H9 (cell line): ENCODE results near the gene NOS1AP. TPM values are rescaled to one million over a fixed set of nuclear protein-coding genes. Genes with fewer than 3 reads are reported as not detected.

Experiments used
- DNase-seq: peaks from one replicate; pipeline ENCODE4 v3.0.0-alpha.2; 2017
- H2AFZ ChIP-seq: one replicate; pipeline ENCODE4 v1.6.1; 2013; ENCODE audit warnings: mild to moderate bottlenecking, low read length, control low read depth, moderate library complexity
- H2AK5ac ChIP-seq: 2 replicates; pipeline ENCODE4 v1.6.1; 2013; ENCODE audit warnings: low read length, control low read depth, mixed read lengths; ENCODE audit not compliant: insufficient read length
- H2BK120ac ChIP-seq: one replicate; pipeline ENCODE4 v1.6.1; 2013; ENCODE audit warnings: low read depth, mild to moderate bottlenecking, low read length, control low read depth, inconsistent platforms; ENCODE audit not compliant: poor library complexity, severe bottlenecking
- H2BK12ac ChIP-seq: 2 replicates; pipeline ENCODE4 v1.6.1; 2013; ENCODE audit warnings: low read length, control low read depth, mixed read lengths, low read depth; ENCODE audit not compliant: insufficient read length
- H2BK15ac ChIP-seq: 2 replicates; pipeline ENCODE4 v1.6.1; 2013; ENCODE audit warnings: low read depth, low read length, control low read depth
- H2BK20ac ChIP-seq: one replicate; pipeline ENCODE4 v1.6.1; 2013; ENCODE audit warnings: low read depth, mild to moderate bottlenecking, low read length, control low read depth, inconsistent platforms; ENCODE audit not compliant: poor library complexity, severe bottlenecking
- H2BK5ac ChIP-seq: 2 replicates; pipeline ENCODE4 v1.6.1; 2013; ENCODE audit warnings: low read length, control low read depth, mixed read lengths; ENCODE audit not compliant: insufficient read length
- H3K14ac ChIP-seq: 2 replicates; pipeline ENCODE4 v1.6.1; 2013; ENCODE audit warnings: low read length, control low read depth; ENCODE audit not compliant: insufficient read depth
- H3K18ac ChIP-seq: 2 replicates; pipeline ENCODE4 v1.6.1; 2013; ENCODE audit warnings: low read depth, mild to moderate bottlenecking, mixed read lengths, low read length, control low read depth; ENCODE audit not compliant: insufficient read length
- H3K23ac ChIP-seq: 2 replicates; pipeline ENCODE4 v1.6.1; 2013; ENCODE audit warnings: low read length, control low read depth, mixed read lengths, low read depth; ENCODE audit not compliant: insufficient read length
- H3K23me2 ChIP-seq: 2 replicates; pipeline ENCODE4 v1.6.1; 2013; ENCODE audit warnings: low read depth, mild to moderate bottlenecking, mixed read lengths, low read length, control low read depth; ENCODE audit not compliant: insufficient read length, poor library complexity, severe bottlenecking
- H3K27ac ChIP-seq: 2 replicates; pipeline ENCODE4 v1.5.1; 2013; ENCODE audit warnings: low read length, control low read depth, mixed read lengths, low read depth; ENCODE audit not compliant: insufficient read length
- H3K27me3 ChIP-seq: 2 replicates; pipeline ENCODE4 v1.6.1; 2013; ENCODE audit warnings: low read length, control low read depth, inconsistent platforms; ENCODE audit not compliant: insufficient read depth
- H3K4ac ChIP-seq: 2 replicates; pipeline ENCODE4 v1.6.1; 2013; ENCODE audit warnings: low read depth, mild to moderate bottlenecking, control low read depth, inconsistent platforms, low read length, moderate library complexity
- H3K4me1 ChIP-seq: 2 replicates; pipeline ENCODE4 v1.6.1; 2013; ENCODE audit warnings: low read length, control low read depth, inconsistent platforms; ENCODE audit not compliant: insufficient read depth
- H3K4me2 ChIP-seq: 2 replicates; pipeline ENCODE4 v1.6.1; 2013; ENCODE audit warnings: low read length, control low read depth, mixed read lengths; ENCODE audit not compliant: insufficient read length, insufficient read depth
- H3K56ac ChIP-seq: 2 replicates; pipeline ENCODE4 v1.6.1; 2013; ENCODE audit warnings: low read depth, mild to moderate bottlenecking, mixed read lengths, low read length, control low read depth; ENCODE audit not compliant: insufficient read length
- H3K79me1 ChIP-seq: 2 replicates; pipeline ENCODE4 v1.6.1; 2013; ENCODE audit warnings: low read depth, mild to moderate bottlenecking, moderate library complexity, low read length, control low read depth, inconsistent platforms; ENCODE audit not compliant: insufficient read depth, poor library complexity, severe bottlenecking
- H3K79me2 ChIP-seq: 2 replicates; pipeline ENCODE4 v1.6.1; 2013; ENCODE audit warnings: low read length, control low read depth, inconsistent platforms; ENCODE audit not compliant: insufficient read depth
- H3K9ac ChIP-seq: 2 replicates; pipeline ENCODE4 v1.6.1; 2013; ENCODE audit warnings: low read length, control low read depth, mixed read lengths; ENCODE audit not compliant: insufficient read length; ENCODE audit errors: extremely low read depth
- H3K9me3 ChIP-seq: one replicate; pipeline ENCODE4 v1.6.1; 2013; ENCODE audit warnings: low read depth, low read length, inconsistent platforms; ENCODE audit not compliant: control insufficient read depth
- H3T11ph ChIP-seq: one replicate; pipeline ENCODE4 v1.6.1; 2013; ENCODE audit warnings: mild to moderate bottlenecking, low read length, control low read depth, inconsistent platforms
- H4K20me1 ChIP-seq: one replicate; pipeline ENCODE4 v1.6.1; 2013; ENCODE audit not compliant: control insufficient read depth, insufficient read length, insufficient read depth
- H4K5ac ChIP-seq: 2 replicates; pipeline ENCODE4 v1.6.1; 2013; ENCODE audit warnings: low read depth, mild to moderate bottlenecking, mixed read lengths, low read length, control low read depth; ENCODE audit not compliant: insufficient read length
- H4K8ac ChIP-seq: replicated peaks from 2 replicates; pipeline ENCODE4 v1.6.1; 2013; ENCODE audit warnings: low read length, control low read depth, mixed read lengths, low read depth; ENCODE audit not compliant: insufficient read length
- H4K91ac ChIP-seq: 2 replicates; pipeline ENCODE4 v1.6.1; 2013; ENCODE audit warnings: low read depth, mild to moderate bottlenecking, moderate library complexity, mixed read lengths, low read length, control low read depth; ENCODE audit not compliant: insufficient read length
- H3K27ac Mint-ChIP-seq, 3 experiments: 2 replicates in 2 of 3; 3 replicates in 1 of 3; pipeline ENCODE4 v1.8.0; 2020 to 2021; ENCODE audit warnings: mixed read lengths in 3 of 3, mild to moderate bottlenecking in 1 of 3, moderate library complexity in 1 of 3
- H3K27me3 Mint-ChIP-seq: 2 replicates; pipeline ENCODE4 v1.8.0; 2021; ENCODE audit warnings: low read depth, mild to moderate bottlenecking, moderate library complexity, mixed read lengths
- H3K36me3 Mint-ChIP-seq, 3 experiments: 2 replicates in 2 of 3; 3 replicates in 1 of 3; pipeline ENCODE4 v1.8.0; 2020 to 2021; ENCODE audit warnings: low read depth in 3 of 3, mixed read lengths in 3 of 3; ENCODE audit not compliant: insufficient read depth in 1 of 3
- H3K4me1 Mint-ChIP-seq, 2 experiments: 2 replicates each; pipeline ENCODE4 v1.8.0; 2020; ENCODE audit warnings: mixed read lengths in 2 of 2
- H3K4me3 Mint-ChIP-seq, 2 experiments: 2 replicates in 1 of 2; 3 replicates in 1 of 2; pipeline ENCODE4 v1.8.0; 2020 to 2021; ENCODE audit warnings: mild to moderate bottlenecking in 2 of 2, mixed read lengths in 2 of 2, moderate library complexity in 1 of 2
- H3K9me3 Mint-ChIP-seq, 2 experiments: 2 replicates in 1 of 2; 3 replicates in 1 of 2; pipeline ENCODE4 v1.8.0; 2020; ENCODE audit warnings: mild to moderate bottlenecking in 2 of 2, mixed read lengths in 2 of 2, moderate library complexity in 1 of 2
- CTCF ChIP-seq: fragments of 200-600 bp; sonication (generic); conservative IDR thresholded peaks from 3 replicates; pipeline ENCODE4 v1.8.0; 2021; ENCODE audit warnings: antibody characterized with exemption, mild to moderate bottlenecking
- WGBS: extraction: QIAGEN DNeasy Blood & Tissue Kit; methylation state at CpG from one replicate; pipeline ENCODE4 v1.1.7; 2013; ENCODE audit warnings: missing lambda C conversion rate, low lambda C conversion rate, mixed read lengths; ENCODE audit not compliant: insufficient read length; ENCODE audit errors: extremely low coverage; 5-methylcytosine and 5-hydroxymethylcytosine counted together
- total RNA-seq: library from RNA; stranded (reverse); gene quantifications from 2 replicates; pipeline ENCODE4 v1.2.1, GENCODE V29; 2021

Gene NOS1AP
- total RNA-seq, 1 experiment from 2014 or later = 8.4 TPM

- H3T11ph ChIP-seq = no peak overlapping the region
- no peak overlapping the region for H3K14ac ChIP-seq
- H2BK12ac ChIP-seq = no peak overlapping the region
- H3K4me2 ChIP-seq = no peak overlapping the region
- no peaks in the 10 kb centered on the region for H3K23me2 ChIP-seq
- no peak overlapping the region for H2BK5ac ChIP-seq
- no peak overlapping the region for H3K4ac ChIP-seq
- H4K5ac ChIP-seq = no peak overlapping the region
- H3K36me3 Mint-ChIP-seq = no peaks in the 10 kb centered on the region
- no peak overlapping the region for H2BK120ac ChIP-seq
- H3K27me3 ChIP-seq = no peaks in the 10 kb centered on the region
- H3K27me3 Mint-ChIP-seq = no peaks in the 10 kb centered on the region
- no peak overlapping the region; a peak in 1 of 7 replicates for H3K27ac Mint-ChIP-seq
- no CpG with 5 or more reads among the region's 7 CpGs for WGBS
- no peak overlapping the region for H3K18ac ChIP-seq
- no peak overlapping the region for H3K23ac ChIP-seq
- H2BK20ac ChIP-seq = no peak overlapping the region
- no peaks in the 10 kb centered on the region for H3K79me2 ChIP-seq
- H2AFZ ChIP-seq = no peak overlapping the region
- H3K56ac ChIP-seq = no peak overlapping the region
- no peaks in the 10 kb centered on the region for H3K9me3 Mint-ChIP-seq
- H3K9ac ChIP-seq = no peak overlapping the region
- no peaks in the 10 kb centered on the region for H4K20me1 ChIP-seq
- 0 out of 2 replicates have a peak, but pooled peaks cover 2% of the 10 kb centered on the region for H3K4me1 ChIP-seq
- no peak overlapping the region for H4K91ac ChIP-seq
- TF ChIP-seq CTCF = no peak
- no peak for DNase-seq
- H3K27ac ChIP-seq = no peak overlapping the region
- H4K8ac ChIP-seq = no peak overlapping the region
- H2BK15ac ChIP-seq = no peak overlapping the region
- no peak overlapping the region for H2AK5ac ChIP-seq
- no peaks in the 10 kb centered on the region for H3K79me1 ChIP-seq
- H3K9me3 ChIP-seq = no peaks in the 10 kb centered on the region
- no peak overlapping the region for H3K4me3 Mint-ChIP-seq
- peaks cover 0 to 5% of the 10 kb centered on the region in 2 experiments; a peak in 3 of 4 replicates for H3K4me1 Mint-ChIP-seq
These were observed 209.6 kb downstream of the NOS1AP start for GRCh38 chr1:162279136-162279498.
